ENCODE data around the gene FAM221B.
A peak's percentile ranks its signal among the peaks of the same experiment; 100 is the strongest.

The FAM221B gene

DNA sequence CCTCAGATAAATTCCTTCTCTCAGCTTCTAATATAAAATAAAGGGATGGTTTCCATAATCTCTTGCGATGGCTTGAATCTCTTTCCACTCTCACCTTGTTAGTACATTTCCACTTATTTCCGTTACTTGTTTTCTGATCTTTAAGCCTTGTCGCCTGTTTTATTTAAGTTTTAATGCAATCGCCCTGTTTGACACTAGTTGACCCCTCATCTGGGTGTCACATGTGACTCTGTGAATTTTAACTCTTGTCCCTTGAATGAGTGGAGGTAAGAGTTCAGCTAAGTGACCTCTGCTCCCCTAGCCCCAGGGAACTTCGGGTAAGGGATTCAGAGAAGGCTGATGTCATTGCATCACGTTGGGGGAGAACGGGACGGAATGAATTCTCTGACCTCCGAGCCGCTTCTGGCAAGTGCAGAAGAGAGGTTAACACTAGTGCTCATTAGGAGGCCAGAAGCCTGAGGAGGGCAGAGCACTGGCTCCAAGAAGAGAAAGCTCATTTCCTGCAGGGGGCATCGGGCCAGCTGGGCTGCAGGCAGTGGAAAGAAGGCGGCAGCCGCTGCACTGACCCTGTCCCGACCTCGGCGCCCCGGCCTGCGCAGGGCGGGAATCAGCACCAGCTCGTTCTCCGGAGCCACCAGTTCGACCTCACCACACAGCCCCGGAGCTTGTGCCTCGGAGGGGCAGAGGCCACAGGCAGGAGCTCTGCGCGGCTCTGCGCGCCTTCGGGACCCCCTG is 14.3 kb downstream of the FAM221B start:
- Histone ChIP-seq H3K4me3 (ENCODE audit: severe bottlenecking) (peak overlapping the region; percentile 82), H3K36me3 (ENCODE audit: low read depth) (no peaks in the 10 kb centered on the region; the same call in 1 of the 2 replicates), H3K4me1 (ENCODE audit: insufficient read depth, poor library complexity, severe bottlenecking) (no peaks in the 10 kb centered on the region), H3K9me3 (ENCODE audit: severe bottlenecking) (no peaks in the 10 kb centered on the region), H3K27me3 (ENCODE audit: insufficient read depth, poor library complexity, severe bottlenecking) (no peaks in the 10 kb centered on the region), H3K27ac (ENCODE audit: poor library complexity, severe bottlenecking) (peak overlapping the region; percentile 81)
- no peak for DNase-seq (ENCODE audit: low spot score)
- ATAC-seq (ENCODE audit: low read depth): peak; percentile 17
- TF ChIP-seq, protein P1, sequence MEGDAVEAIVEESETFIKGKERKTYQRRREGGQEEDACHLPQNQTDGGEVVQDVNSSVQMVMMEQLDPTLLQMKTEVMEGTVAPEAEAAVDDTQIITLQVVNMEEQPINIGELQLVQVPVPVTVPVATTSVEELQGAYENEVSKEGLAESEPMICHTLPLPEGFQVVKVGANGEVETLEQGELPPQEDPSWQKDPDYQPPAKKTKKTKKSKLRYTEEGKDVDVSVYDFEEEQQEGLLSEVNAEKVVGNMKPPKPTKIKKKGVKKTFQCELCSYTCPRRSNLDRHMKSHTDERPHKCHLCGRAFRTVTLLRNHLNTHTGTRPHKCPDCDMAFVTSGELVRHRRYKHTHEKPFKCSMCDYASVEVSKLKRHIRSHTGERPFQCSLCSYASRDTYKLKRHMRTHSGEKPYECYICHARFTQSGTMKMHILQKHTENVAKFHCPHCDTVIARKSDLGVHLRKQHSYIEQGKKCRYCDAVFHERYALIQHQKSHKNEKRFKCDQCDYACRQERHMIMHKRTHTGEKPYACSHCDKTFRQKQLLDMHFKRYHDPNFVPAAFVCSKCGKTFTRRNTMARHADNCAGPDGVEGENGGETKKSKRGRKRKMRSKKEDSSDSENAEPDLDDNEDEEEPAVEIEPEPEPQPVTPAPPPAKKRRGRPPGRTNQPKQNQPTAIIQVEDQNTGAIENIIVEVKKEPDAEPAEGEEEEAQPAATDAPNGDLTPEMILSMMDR (IDR thresholded peaks at IDR 0.05; ENCODE audit: poor library complexity, severe bottlenecking): peak; percentile 29

DNA sequence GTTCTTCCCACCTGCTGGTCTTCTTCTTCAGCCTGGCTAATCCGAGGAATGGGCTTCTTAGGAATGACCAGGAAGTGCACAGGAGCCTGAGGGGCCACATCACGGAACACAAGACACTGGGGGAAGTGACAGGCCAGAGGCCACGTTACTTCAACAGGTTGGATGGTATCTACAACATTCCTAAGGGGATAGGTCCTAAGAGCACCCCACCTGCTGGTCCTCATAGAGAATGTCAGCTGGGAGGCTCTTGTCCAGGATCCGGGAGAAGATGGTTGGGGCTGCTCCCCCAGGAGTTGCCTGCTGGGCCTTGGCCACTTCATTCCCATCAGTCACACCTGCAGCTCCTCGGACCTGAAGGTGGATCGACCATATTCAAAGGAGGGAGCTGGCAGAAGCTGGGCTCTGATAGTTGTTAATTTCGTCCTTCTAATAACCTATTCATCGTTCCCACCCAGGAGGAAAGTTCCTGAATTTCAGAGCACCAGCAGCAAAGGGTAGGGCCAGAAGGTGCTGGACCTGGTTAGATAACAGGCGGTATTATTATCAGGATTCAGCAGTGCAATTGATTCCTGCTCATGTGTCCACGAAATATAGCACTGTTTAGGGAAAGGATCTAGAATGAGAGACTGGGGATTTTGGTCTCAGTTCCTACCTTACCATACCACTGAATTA is 15.0 kb downstream of the FAM221B start:
- Histone ChIP-seq H3K27ac (ENCODE audit: poor library complexity, severe bottlenecking) (peak overlapping the region; percentile 81), H3K4me3 (ENCODE audit: severe bottlenecking) (peak overlapping the region; percentile 82)

DNA sequence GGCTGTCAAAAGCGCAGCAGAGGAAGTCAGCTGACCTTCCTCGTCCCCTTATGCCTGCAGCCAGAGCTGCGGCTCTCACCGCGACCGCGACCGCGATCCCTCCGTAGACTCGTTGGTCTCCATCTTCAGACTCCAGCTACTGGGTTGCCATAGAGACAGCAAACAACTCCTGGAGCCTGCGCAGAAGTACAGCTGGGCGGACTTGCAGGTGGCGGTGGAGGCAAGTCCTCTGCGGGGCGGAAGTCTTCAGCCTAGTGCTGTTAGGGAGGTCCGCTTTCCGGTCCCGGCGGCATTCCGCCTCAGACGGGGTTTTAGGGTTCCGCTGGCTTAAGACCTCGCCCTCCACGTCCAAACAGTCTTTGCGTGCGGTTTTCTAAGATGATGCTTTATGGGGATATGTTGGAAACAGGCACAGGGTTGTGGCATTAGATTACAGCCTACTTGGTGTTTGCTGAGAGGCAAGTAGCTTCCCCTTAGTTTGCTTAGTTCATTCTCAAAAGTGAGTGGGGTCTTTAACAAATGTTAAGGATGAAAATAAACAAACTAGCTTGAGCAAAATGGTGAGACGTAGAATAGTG is 16.4 kb downstream of the FAM221B start, which contains the start of gene SPAG8:
TSS of gene SPAG8 (minus strand) at position 238 of the 578 bp plus-strand sequence. CDS start at position 123, 115 bp downstream.
- ATAC-seq (ENCODE audit: low read depth): peak; percentile 69
- TF ChIP-seq, protein P1 (IDR thresholded peaks at IDR 0.05; ENCODE audit: poor library complexity, severe bottlenecking): no peak
- no peaks in the 10 kb centered on the region for H3K9me3 ChIP-seq (ENCODE audit: severe bottlenecking)
- DNase-seq (ENCODE audit: low spot score): peak; percentile 96
- H3K4me1 ChIP-seq (ENCODE audit: insufficient read depth, poor library complexity, severe bottlenecking): no peaks in the 10 kb centered on the region
- H3K4me3 ChIP-seq (ENCODE audit: severe bottlenecking): peak within 1 kb of the TSS; percentile 36
- H3K36me3 ChIP-seq (ENCODE audit: low read depth): no peaks in the 10 kb centered on the region; the same call in 1 of the 2 replicates
- H3K27me3 ChIP-seq (ENCODE audit: insufficient read depth, poor library complexity, severe bottlenecking): no peaks in the 10 kb centered on the region
- H3K27ac ChIP-seq (ENCODE audit: poor library complexity, severe bottlenecking): peak within 1 kb of the TSS; percentile 5

More for the DNA sequence above, 15.0 kb downstream of the FAM221B start:
- Histone ChIP-seq H3K4me1 (ENCODE audit: insufficient read depth, poor library complexity, severe bottlenecking) (no peaks in the 10 kb centered on the region), H3K36me3 (ENCODE audit: low read depth) (no peaks in the 10 kb centered on the region; the same call in 1 of the 2 replicates), H3K9me3 (ENCODE audit: severe bottlenecking) (no peaks in the 10 kb centered on the region), H3K27me3 (ENCODE audit: insufficient read depth, poor library complexity, severe bottlenecking) (no peaks in the 10 kb centered on the region)
- no peak for ATAC-seq (ENCODE audit: low read depth)
- TF ChIP-seq, protein P1 (IDR thresholded peaks at IDR 0.05; ENCODE audit: poor library complexity, severe bottlenecking): peak; percentile 30
- no peak for DNase-seq (ENCODE audit: low spot score)

DNA sequence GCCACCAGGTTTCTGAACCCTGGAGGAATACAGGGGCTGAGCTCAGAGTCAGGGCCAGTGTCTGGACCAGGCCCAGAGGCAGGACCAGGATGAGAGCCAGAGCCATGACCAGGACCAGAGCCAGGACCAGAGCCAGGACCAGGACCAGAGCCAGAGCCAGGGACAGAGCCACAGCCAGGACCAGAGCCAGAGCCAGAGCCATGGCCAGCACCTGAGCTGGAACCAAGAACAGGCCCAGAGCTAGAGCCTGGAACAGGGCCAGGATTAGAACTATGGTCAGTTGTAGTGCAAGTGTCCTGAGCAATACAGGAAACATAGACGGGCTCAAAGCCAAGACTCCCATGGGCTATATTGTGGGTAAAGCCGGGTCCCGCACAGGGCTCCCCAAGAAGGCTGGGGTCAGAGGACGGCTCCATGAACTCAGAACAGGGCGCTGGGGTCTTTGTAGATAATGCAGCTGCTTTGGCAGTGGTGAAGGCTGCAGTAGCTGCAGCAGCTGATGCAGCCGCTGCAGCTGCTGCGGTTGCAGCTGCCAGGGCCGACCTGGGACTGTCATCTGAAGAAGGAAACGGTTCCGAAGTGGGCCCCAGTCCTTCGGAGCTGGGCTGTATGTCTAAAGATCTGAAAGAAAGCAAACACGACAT is 17.0 kb downstream of the FAM221B start:
- DNase-seq (ENCODE audit: low spot score) (peak; percentile 31), ATAC-seq (ENCODE audit: low read depth) (no peak)
- Histone ChIP-seq H3K27me3 (ENCODE audit: insufficient read depth, poor library complexity, severe bottlenecking) (no peaks in the 10 kb centered on the region), H3K27ac (ENCODE audit: poor library complexity, severe bottlenecking) (no peak overlapping the region), H3K9me3 (ENCODE audit: severe bottlenecking) (no peaks in the 10 kb centered on the region), H3K4me3 (ENCODE audit: severe bottlenecking) (peak overlapping the region; percentile 36), H3K4me1 (ENCODE audit: insufficient read depth, poor library complexity, severe bottlenecking) (no peaks in the 10 kb centered on the region), H3K36me3 (ENCODE audit: low read depth) (no peaks in the 10 kb centered on the region; the same call in 1 of the 2 replicates)
- TF ChIP-seq, protein P1 (IDR thresholded peaks at IDR 0.05; ENCODE audit: poor library complexity, severe bottlenecking): no peak

All from RWPE2 (cell line).